NB4 (cell line): ENCODE results near the gene PRSS50.

ENCODE experiments used
- DNase-seq: peaks from one replicate; pipeline ENCODE4 v3.0.0; 2010; ENCODE audit warnings: low read depth
- H3K4me3 ChIP-seq: one replicate; pipeline ENCODE4 v1.5.1; 2011; ENCODE audit warnings: mild to moderate bottlenecking, low read depth, low read length, moderate library complexity
- MAX ChIP-seq: IDR thresholded peaks from 2 replicates; pipeline ENCODE4 v1.6.1; 2011; ENCODE audit warnings: low read depth, low read length
- MYC ChIP-seq: IDR thresholded peaks from 2 replicates; pipeline ENCODE4 v1.6.1; 2011; ENCODE audit warnings: low read depth, low read length
- POLR2A ChIP-seq: IDR thresholded peaks from 2 replicates; pipeline ENCODE4 v1.6.1; 2011; ENCODE audit warnings: mild to moderate bottlenecking; ENCODE audit not compliant: insufficient read length; ENCODE audit errors: extremely low read depth
- TF ChIP-seq, protein P1 (sequence below): IDR thresholded peaks from one replicate; pipeline ENCODE4 v1.5.1; 2012; ENCODE audit warnings: low read depth, low read length

The PRSS50 gene

GRCh38 chr3:46710229-46710628 is 7.4 kb downstream of the PRSS50 start:
- TF ChIP-seq MAX: no peak
- TF ChIP-seq, protein P1, sequence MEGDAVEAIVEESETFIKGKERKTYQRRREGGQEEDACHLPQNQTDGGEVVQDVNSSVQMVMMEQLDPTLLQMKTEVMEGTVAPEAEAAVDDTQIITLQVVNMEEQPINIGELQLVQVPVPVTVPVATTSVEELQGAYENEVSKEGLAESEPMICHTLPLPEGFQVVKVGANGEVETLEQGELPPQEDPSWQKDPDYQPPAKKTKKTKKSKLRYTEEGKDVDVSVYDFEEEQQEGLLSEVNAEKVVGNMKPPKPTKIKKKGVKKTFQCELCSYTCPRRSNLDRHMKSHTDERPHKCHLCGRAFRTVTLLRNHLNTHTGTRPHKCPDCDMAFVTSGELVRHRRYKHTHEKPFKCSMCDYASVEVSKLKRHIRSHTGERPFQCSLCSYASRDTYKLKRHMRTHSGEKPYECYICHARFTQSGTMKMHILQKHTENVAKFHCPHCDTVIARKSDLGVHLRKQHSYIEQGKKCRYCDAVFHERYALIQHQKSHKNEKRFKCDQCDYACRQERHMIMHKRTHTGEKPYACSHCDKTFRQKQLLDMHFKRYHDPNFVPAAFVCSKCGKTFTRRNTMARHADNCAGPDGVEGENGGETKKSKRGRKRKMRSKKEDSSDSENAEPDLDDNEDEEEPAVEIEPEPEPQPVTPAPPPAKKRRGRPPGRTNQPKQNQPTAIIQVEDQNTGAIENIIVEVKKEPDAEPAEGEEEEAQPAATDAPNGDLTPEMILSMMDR: no peak
- no peak for TF ChIP-seq MYC
- no peak for TF ChIP-seq POLR2A
- no peak for DNase-seq
- no peak overlapping the region for H3K4me3 ChIP-seq

DNA sequence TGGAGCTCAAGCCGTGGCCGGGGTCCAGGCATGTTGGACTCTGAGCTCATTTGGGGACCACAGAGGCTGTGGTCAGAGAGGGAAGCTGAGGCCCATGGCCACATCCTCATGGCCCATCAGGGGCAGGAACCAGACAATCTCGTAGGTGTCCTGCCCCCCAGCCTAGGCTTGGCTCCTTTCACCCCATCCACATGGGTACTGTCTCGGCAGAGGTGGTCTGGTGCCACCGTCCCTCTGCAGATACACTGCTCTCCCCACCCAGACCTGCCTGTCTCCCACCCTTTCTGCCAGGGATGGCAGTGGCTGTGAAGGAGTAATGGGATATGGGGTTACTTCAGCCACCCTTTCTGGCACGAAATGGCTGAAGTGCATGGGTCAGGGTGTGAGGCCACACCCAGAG is 7.9 kb downstream of the PRSS50 start:
- DNase-seq: no peak
- no peak for TF ChIP-seq MAX
- TF ChIP-seq, protein P1: no peak
- no peak for TF ChIP-seq POLR2A
- TF ChIP-seq MYC: no peak
- no peak overlapping the region for H3K4me3 ChIP-seq

GRCh38 chr3:46709157-46709654 is 8.5 kb downstream of the PRSS50 start:
- H3K4me3 ChIP-seq: no peak overlapping the region
- DNase-seq: no peak
- TF ChIP-seq POLR2A (no peak), MYC (no peak), MAX (no peak)
- TF ChIP-seq, protein P1: no peak

- DNase-seq: no peak
- TF ChIP-seq MYC (no peak), POLR2A (no peak), MAX (no peak)
- TF ChIP-seq, protein P1: no peak
- H3K4me3 ChIP-seq: no peak overlapping the region
Observed at GRCh38 chr3:46708401-46709156, 9.1 kb downstream of the PRSS50 start.

GRCh38 chr3:46707601-46708011 is 10.1 kb downstream of the PRSS50 start:
- DNase-seq: no peak
- no peak overlapping the region for H3K4me3 ChIP-seq
- TF ChIP-seq MYC: no peak
- TF ChIP-seq POLR2A: no peak
- TF ChIP-seq MAX: no peak
- TF ChIP-seq, protein P1: no peak
